ENCODE measurements around the gene XIRP2.

XIRP2 gene

GRCh38 chr2:166888180-166888579 is at the start of gene XIRP2:
TSS of gene XIRP2 (plus strand) at chr2:166888480. CDS start at chr2:166903483, 15,003 bp downstream.
- DNase-seq (ENCODE audit: low read depth), result no peak

GRCh38 chr2:166841152-166841551 is 47.1 kb upstream of the XIRP2 start:
- no peak for DNase-seq (ENCODE audit: low read depth)

- no peak for DNase-seq (ENCODE audit: low read depth)
These were observed 46.6 kb upstream of the XIRP2 start for GRCh38 chr2:166841679-166842078.

- no peak for DNase-seq (ENCODE audit: low read depth)
These were observed 44.2 kb upstream of the XIRP2 start for GRCh38 chr2:166844111-166844510.

GRCh38 chr2:166862468-166863132 is 25.7 kb upstream of the XIRP2 start:
- no peak for DNase-seq (ENCODE audit: low read depth)

- no peak for DNase-seq (ENCODE audit: low read depth)
These were observed 20.3 kb upstream of the XIRP2 start for GRCh38 chr2:166867874-166868514.

- no peak for DNase-seq (ENCODE audit: low read depth)
These were observed 17.9 kb upstream of the XIRP2 start for GRCh38 chr2:166870346-166870745.

GRCh38 chr2:166881177-166881576 is 7.1 kb upstream of the XIRP2 start:
- no peak for DNase-seq (ENCODE audit: low read depth)

GRCh38 chr2:166882851-166883250 is 5.4 kb upstream of the XIRP2 start:
- no peak for DNase-seq (ENCODE audit: low read depth)

- DNase-seq (ENCODE audit: low read depth), result no peak
These were observed 3.4 kb downstream of the XIRP2 start for GRCh38 chr2:166891727-166892126.

GRCh38 chr2:166892397-166892796 is 4.1 kb downstream of the XIRP2 start:
- no peak for DNase-seq (ENCODE audit: low read depth)

GRCh38 chr2:166895243-166895642 is 7.0 kb downstream of the XIRP2 start:
- no peak for DNase-seq (ENCODE audit: low read depth)

- no peak for DNase-seq (ENCODE audit: low read depth)
These were observed 9.4 kb downstream of the XIRP2 start for GRCh38 chr2:166897666-166898065.

- DNase-seq (ENCODE audit: low read depth), result no peak
These were observed 11.4 kb downstream of the XIRP2 start for GRCh38 chr2:166899676-166900075.

- no peak for DNase-seq (ENCODE audit: low read depth)
These were observed 12.4 kb downstream of the XIRP2 start for GRCh38 chr2:166900700-166901099.

GRCh38 chr2:166901336-166901735 is 13.1 kb downstream of the XIRP2 start:
- no peak for DNase-seq (ENCODE audit: low read depth)

- no peak for DNase-seq (ENCODE audit: low read depth)
These were observed 28.7 kb downstream of the XIRP2 start for GRCh38 chr2:166916987-166917386.

GRCh38 chr2:166917415-166917814 is 29.1 kb downstream of the XIRP2 start:
- DNase-seq (ENCODE audit: low read depth), result no peak

- no peak for DNase-seq (ENCODE audit: low read depth)
These were observed 33.1 kb downstream of the XIRP2 start for GRCh38 chr2:166921261-166921896.

GRCh38 chr2:166924967-166925366 is 36.7 kb downstream of the XIRP2 start:
- no peak for DNase-seq (ENCODE audit: low read depth)

- no peak for DNase-seq (ENCODE audit: low read depth)
These were observed 38.4 kb downstream of the XIRP2 start for GRCh38 chr2:166926657-166927056.

- DNase-seq (ENCODE audit: low read depth), result no peak
These were observed 43.8 kb downstream of the XIRP2 start for GRCh38 chr2:166932032-166932431.

GRCh38 chr2:166934817-166935216 is 46.5 kb downstream of the XIRP2 start:
- DNase-seq (ENCODE audit: low read depth), result no peak

All from activated T-cell treated with anti-CD3 and anti-CD28 coated beads for 24 hours (primary cell).